IMR-90 (cell line): Measurements from ENCODE around the gene CLPSL2.

Source experiments
- BHLHE40 ChIP-seq: fragments of 150-350 bp; IDR thresholded peaks from 2 replicates; pipeline ENCODE4 v1.6.1; 2016; ENCODE audit warnings: mild to moderate bottlenecking, low read depth, low read length
- CEBPB ChIP-seq: IDR thresholded peaks from 2 replicates; pipeline ENCODE4 v1.6.1; 2012; ENCODE audit warnings: low read depth, low read length, improper control_type of control experiment
- CHD1 ChIP-seq: IDR thresholded peaks from 2 replicates; pipeline ENCODE4 v1.6.1; 2012; ENCODE audit warnings: low read depth, low read length, improper control_type of control experiment
- CTCF ChIP-seq: conservative IDR thresholded peaks from 2 replicates; pipeline ENCODE4 v1.5.1; 2012; ENCODE audit warnings: mild to moderate bottlenecking, low read depth, low read length, improper control_type of control experiment
- ELK1 ChIP-seq: fragments of 150-350 bp; IDR thresholded peaks from 2 replicates; pipeline ENCODE4 v1.6.1; 2016; ENCODE audit warnings: low read depth, mild to moderate bottlenecking, low read length, moderate library complexity, borderline replicate concordance
- MAFK ChIP-seq: IDR thresholded peaks from 2 replicates; pipeline ENCODE4 v1.6.1; 2012; ENCODE audit warnings: low read depth, low read length, improper control_type of control experiment
- MAZ ChIP-seq: IDR thresholded peaks from 2 replicates; pipeline ENCODE4 v1.6.1; 2012; ENCODE audit warnings: low read depth, mild to moderate bottlenecking, low read length, improper control_type of control experiment, moderate library complexity, borderline replicate concordance
- MXI1 ChIP-seq: IDR thresholded peaks from 2 replicates; pipeline ENCODE4 v1.6.1; 2012; ENCODE audit warnings: low read depth, mild to moderate bottlenecking, low read length, moderate library complexity, borderline replicate concordance
- POLR2A ChIP-seq: IDR thresholded peaks from 2 replicates; pipeline ENCODE4 v1.6.1; 2012; ENCODE audit warnings: mild to moderate bottlenecking, low read depth, low read length
- RAD21 ChIP-seq: IDR thresholded peaks from 2 replicates; pipeline ENCODE4 v1.6.1; 2012; ENCODE audit warnings: low read length, improper control_type of control experiment
- RCOR1 ChIP-seq: IDR thresholded peaks from 2 replicates; pipeline ENCODE4 v1.6.1; 2012; ENCODE audit warnings: mild to moderate bottlenecking, low read length, improper control_type of control experiment; ENCODE audit not compliant: insufficient replicate concordance
- RFX5 ChIP-seq: IDR thresholded peaks from 2 replicates; pipeline ENCODE4 v1.8.0; 2012; ENCODE audit warnings: low read depth, mild to moderate bottlenecking, low read length, moderate library complexity
- SMC3 ChIP-seq: fragments of 150-350 bp; IDR thresholded peaks from 2 replicates; pipeline ENCODE4 v1.6.1; 2016; ENCODE audit warnings: low read depth, mild to moderate bottlenecking, antibody characterized with exemption, low read length, moderate library complexity
- USF2 ChIP-seq: fragments of 150-350 bp; IDR thresholded peaks from 2 replicates; pipeline ENCODE4 v1.6.1; 2017; ENCODE audit warnings: mild to moderate bottlenecking, antibody characterized with exemption, low read length, low read depth

- no peak for TF ChIP-seq CTCF
- TF ChIP-seq BHLHE40 = no peak
- TF ChIP-seq RFX5 = no peak
- no peak for TF ChIP-seq MAZ
- no peak for TF ChIP-seq SMC3
- no peak for TF ChIP-seq POLR2A
- no peak for TF ChIP-seq MXI1
- no peak for TF ChIP-seq USF2
- no peak for TF ChIP-seq RCOR1
- TF ChIP-seq ELK1 = no peak
- TF ChIP-seq CEBPB = no peak
- no peak for TF ChIP-seq RAD21
- no peak for TF ChIP-seq MAFK
- no peak for TF ChIP-seq CHD1
Measured at GRCh38 chr6:35780719-35781118, 4.3 kb downstream of the CLPSL2 start, which contains the start of gene CLPSL1.
